GM23248 (cell line): ENCODE results near the gene ASH1L. TPM values are rescaled to one million over a fixed set of nuclear protein-coding genes. Genes with fewer than 3 reads are reported as not detected.

Source experiments
- DNase-seq: peaks from one replicate; pipeline ENCODE4 v3.0.0-alpha.2; 2015
- H2AFZ ChIP-seq: fragments of 200-600 bp; sonication (generic); 2 replicates; pipeline ENCODE4 v1.6.1; 2016; ENCODE audit warnings: antibody characterized with exemption
- H3F3A ChIP-seq: fragments of 200-600 bp; sonication (generic); 2 replicates; pipeline ENCODE4 v1.6.1; 2016; ENCODE audit warnings: mild to moderate bottlenecking, antibody characterized with exemption, mixed run types; ENCODE audit not compliant: insufficient read depth
- H3K27ac ChIP-seq: fragments of 200-600 bp; sonication (generic); 2 replicates; pipeline ENCODE4 v1.5.1; 2016; ENCODE audit warnings: mild to moderate bottlenecking
- H3K27me3 ChIP-seq: fragments of 200-600 bp; sonication (generic); replicated peaks from 2 replicates; pipeline ENCODE4 v1.6.1; 2016; ENCODE audit warnings: mild to moderate bottlenecking; ENCODE audit not compliant: insufficient read depth
- H3K36me3 ChIP-seq: fragments of 200-600 bp; sonication (generic); 2 replicates; pipeline ENCODE4 v1.6.1; 2016; ENCODE audit warnings: low read depth, mild to moderate bottlenecking
- H3K4me1 ChIP-seq: fragments of 200-600 bp; sonication (generic); 2 replicates; pipeline ENCODE4 v1.6.1; 2016; ENCODE audit warnings: mild to moderate bottlenecking; ENCODE audit not compliant: insufficient read depth
- H3K4me2 ChIP-seq: fragments of 200-600 bp; sonication (generic); one replicate; pipeline ENCODE4 v1.6.1; 2016; ENCODE audit warnings: mild to moderate bottlenecking; ENCODE audit not compliant: unreplicated experiment
- H3K4me3 ChIP-seq: fragments of 200-600 bp; sonication (generic); 2 replicates; pipeline ENCODE4 v1.5.1; 2016; ENCODE audit warnings: mild to moderate bottlenecking
- H3K79me2 ChIP-seq: fragments of 200-600 bp; sonication (generic); 2 replicates; pipeline ENCODE4 v1.6.1; 2016; ENCODE audit warnings: mild to moderate bottlenecking; ENCODE audit not compliant: insufficient read depth
- H3K9ac ChIP-seq: fragments of 200-600 bp; sonication (generic); 2 replicates; pipeline ENCODE4 v1.6.1; 2016; ENCODE audit warnings: mild to moderate bottlenecking
- H3K9me2 ChIP-seq: fragments of 200-600 bp; sonication (generic); 2 replicates; pipeline ENCODE4 v1.6.1; 2016; ENCODE audit warnings: mixed run types, mild to moderate bottlenecking, moderate library complexity; ENCODE audit not compliant: insufficient read depth
- H3K9me3 ChIP-seq: fragments of 200-600 bp; sonication (generic); one replicate; pipeline ENCODE4 v1.6.1; 2017; ENCODE audit warnings: low read depth
- H4K20me1 ChIP-seq: fragments of 200-600 bp; sonication (generic); 2 replicates; pipeline ENCODE4 v1.6.0; 2016; ENCODE audit not compliant: insufficient read depth
- EZH2 ChIP-seq: fragments of 200-600 bp; sonication (generic); IDR thresholded peaks from 2 replicates; pipeline ENCODE4 v1.6.1; 2018; ENCODE audit warnings: antibody characterized with exemption, mild to moderate bottlenecking; ENCODE audit not compliant: insufficient read depth, poor library complexity, severe bottlenecking
- EZH2phosphoT487 ChIP-seq: fragments of 200-600 bp; sonication (generic); IDR thresholded peaks from 2 replicates; pipeline ENCODE4 v1.6.1; 2018; ENCODE audit warnings: antibody characterized with exemption, moderate library complexity, mild to moderate bottlenecking, low read depth; ENCODE audit not compliant: insufficient read depth
- WGBS, 2 experiments: methylation state at CpG; one replicate each; pipeline ENCODE4 v1.1.6; 2015 to 2017; ENCODE audit warnings: low lambda C conversion rate in 2 of 2, low coverage in 1 of 2; ENCODE audit errors: missing lambda C conversion rate in 2 of 2; 5-methylcytosine and 5-hydroxymethylcytosine counted together
- in situ Hi-C: fragments of 300-500 bp; cut with MboI; formaldehyde crosslinking; loops from 2 replicates; pipeline ENCODE4 v1.15.0; 2020
- polyA plus RNA-seq: library from polyadenylated mRNA; unstranded; fragments of >200 nt; fragmentation: Nextera tagmentation; extraction: Ambion mirVana; gene quantifications from 2 replicates; pipeline ENCODE4 v1.2.1, GENCODE V29; 2016
- total RNA-seq: library from RNA; depleted of rRNA; stranded (reverse); fragments of >200 nt; shearing (Covaris generic); gene quantifications from 2 replicates; pipeline ENCODE4 v1.2.3, GENCODE V29; 2014

The ASH1L gene
- total and polyA plus RNA-seq, 2 experiments from 2014 or later = 15.2 to 18.2 TPM

DNA sequence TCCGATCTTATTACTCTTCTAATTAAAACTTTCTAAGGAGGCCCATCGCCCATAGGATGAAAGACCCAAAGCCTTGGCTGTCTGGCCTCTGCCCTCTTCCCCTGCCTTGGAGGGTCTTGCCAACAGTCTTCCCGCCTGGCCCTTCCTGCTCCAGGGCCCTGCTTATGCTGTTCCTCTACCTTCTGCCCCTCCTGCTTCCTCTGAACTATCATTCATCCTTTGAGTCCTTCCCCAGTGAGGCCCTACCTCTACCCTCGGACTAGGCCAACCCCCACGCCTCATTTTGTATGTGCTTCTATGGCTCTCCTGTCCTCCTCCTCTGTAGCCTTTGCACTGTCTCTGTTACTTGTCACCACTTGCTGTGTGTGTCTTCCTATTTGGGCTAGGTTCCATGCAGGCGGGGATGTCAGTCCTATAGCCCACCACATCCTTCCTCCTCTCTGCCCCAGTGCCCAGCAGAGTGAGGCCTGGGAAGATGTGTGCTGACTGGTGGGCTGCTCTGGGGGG is 236.5 kb downstream of the ASH1L start:
- peaks cover 12% of the 10 kb centered on the region for H3K4me1 ChIP-seq
- H3K36me3 ChIP-seq = peaks cover 10% of the 10 kb centered on the region
- TF ChIP-seq EZH2 (no peak), EZH2phosphoT487 (no peak)
- no peak overlapping the region for H2AFZ ChIP-seq
- no peaks in the 10 kb centered on the region for H4K20me1 ChIP-seq
- no peak overlapping the region for H3K27ac ChIP-seq
- H3K79me2 ChIP-seq = peaks cover 50% of the 10 kb centered on the region
- peak overlapping the region; percentile 99 for H3K4me2 ChIP-seq
- H3K9me3 ChIP-seq = no peaks in the 10 kb centered on the region
- H3K9ac ChIP-seq = peak overlapping the region; percentile 83; the same call in 1 of the 2 replicates
- H3K4me3 ChIP-seq = peak overlapping the region; percentile 89
- no peak for DNase-seq
- no peaks in the 10 kb centered on the region for H3K27me3 ChIP-seq
- no peaks in the 10 kb centered on the region for H3K9me2 ChIP-seq
- peaks cover 4% of the 10 kb centered on the region for H3F3A ChIP-seq
- 73 to 83% methylated on average over 6 of the region's 6 CpGs for WGBS, 2 experiments
- in situ Hi-C loops = no loop called here

DNA sequence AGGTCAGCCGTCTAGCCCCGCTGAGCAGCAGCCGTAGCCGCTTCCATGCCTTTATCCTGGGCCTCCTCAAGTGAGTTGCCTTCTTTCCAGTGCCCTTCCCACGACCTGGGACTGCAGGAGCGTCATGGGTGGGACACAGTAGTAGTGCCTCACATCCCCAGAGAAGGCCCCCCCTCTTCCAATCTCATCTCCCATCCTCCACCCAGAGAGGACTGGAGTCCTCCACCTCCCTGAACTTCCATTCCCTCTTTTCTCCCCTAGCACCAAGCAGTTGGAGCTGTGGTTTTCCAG is 237.1 kb downstream of the ASH1L start:
- Histone ChIP-seq H3K9me2 (no peaks in the 10 kb centered on the region), H4K20me1 (no peaks in the 10 kb centered on the region), H3K9ac (peak overlapping the region; percentile 83), H3K4me3 (peak overlapping the region; percentile 89), H3K27me3 (no peaks in the 10 kb centered on the region), H3K79me2 (peaks cover 50% of the 10 kb centered on the region), H3K36me3 (peaks cover 10% of the 10 kb centered on the region), H3F3A (peaks cover 4% of the 10 kb centered on the region), H2AFZ (no peak overlapping the region), H3K27ac (no peak overlapping the region), H3K9me3 (no peaks in the 10 kb centered on the region), H3K4me2 (peak overlapping the region; percentile 99), H3K4me1 (peaks cover 12% of the 10 kb centered on the region)
- 28 to 35% methylated on average over 6 of the region's 6 CpGs for WGBS, 2 experiments
- no peak for TF ChIP-seq EZH2
- no peak for TF ChIP-seq EZH2phosphoT487
- in situ Hi-C loops = no loop called here
- no peak for DNase-seq

DNA sequence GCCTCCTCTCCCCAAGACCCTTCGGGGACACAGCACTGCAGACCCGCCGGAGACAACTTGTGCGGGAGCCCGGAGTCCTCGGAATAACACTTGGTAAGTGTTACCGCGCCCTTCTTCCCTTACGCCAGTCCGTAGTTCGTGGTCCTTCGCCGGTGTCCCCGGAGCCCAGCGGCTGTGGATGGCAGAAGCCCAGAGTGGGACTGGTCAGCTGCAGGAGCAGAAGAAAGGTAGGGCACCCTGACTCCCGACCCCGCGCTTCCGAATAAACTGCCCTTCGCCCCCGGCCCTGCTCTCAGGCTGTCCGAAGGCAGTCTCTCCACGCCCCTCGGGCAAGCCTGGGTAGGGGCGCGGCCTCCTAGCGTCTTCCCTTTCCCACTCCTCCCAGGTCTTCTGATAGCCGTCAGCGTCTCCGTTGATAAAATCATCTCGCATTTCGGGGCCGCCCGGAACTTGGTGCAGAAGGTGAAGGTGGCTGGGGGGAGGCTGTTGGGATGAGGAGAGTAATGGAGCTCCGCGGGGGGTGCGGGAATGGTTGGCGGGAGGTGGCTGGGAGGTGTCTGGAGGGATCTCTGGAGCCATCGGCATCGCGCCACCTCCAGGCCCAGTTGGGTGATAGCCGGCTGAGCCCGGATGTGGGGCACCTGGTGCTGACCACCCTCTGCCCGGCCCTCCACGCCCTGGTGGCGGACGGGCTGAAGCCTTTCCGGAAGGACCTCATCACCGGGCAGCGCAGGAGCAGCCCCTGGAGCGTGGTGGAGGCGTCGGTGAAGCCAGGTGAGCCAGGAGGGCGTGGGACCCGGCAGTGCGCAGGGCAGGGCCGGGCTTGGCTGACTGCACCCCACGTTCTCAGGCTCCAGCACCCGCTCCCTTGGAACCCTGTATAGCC is 237.6 kb downstream of the ASH1L start:
- peaks cover 12% of the 10 kb centered on the region for H3K4me1 ChIP-seq
- no peaks in the 10 kb centered on the region for H3K9me3 ChIP-seq
- no peaks in the 10 kb centered on the region for H3K27me3 ChIP-seq
- H3K79me2 ChIP-seq = peaks cover 50% of the 10 kb centered on the region
- peak overlapping the region; percentile 89 for H3K4me3 ChIP-seq
- H3F3A ChIP-seq = peaks cover 4% of the 10 kb centered on the region
- peak; percentile 81 for DNase-seq
- WGBS, 2 experiments = 4 to 6% methylated on average over 58 to 59 of the region's 59 CpGs
- H3K36me3 ChIP-seq = peaks cover 5% of the 10 kb centered on the region
- no peaks in the 10 kb centered on the region for H4K20me1 ChIP-seq
- H3K4me2 ChIP-seq = peak overlapping the region; percentile 99
- in situ Hi-C loops = no loop called here
- H2AFZ ChIP-seq = peak overlapping the region; percentile 86
- peak overlapping the region; percentile 76 for H3K27ac ChIP-seq
- TF ChIP-seq EZH2phosphoT487 = no peak
- TF ChIP-seq EZH2 = no peak
- H3K9me2 ChIP-seq = no peaks in the 10 kb centered on the region
- peak overlapping the region; percentile 83 for H3K9ac ChIP-seq

DNA sequence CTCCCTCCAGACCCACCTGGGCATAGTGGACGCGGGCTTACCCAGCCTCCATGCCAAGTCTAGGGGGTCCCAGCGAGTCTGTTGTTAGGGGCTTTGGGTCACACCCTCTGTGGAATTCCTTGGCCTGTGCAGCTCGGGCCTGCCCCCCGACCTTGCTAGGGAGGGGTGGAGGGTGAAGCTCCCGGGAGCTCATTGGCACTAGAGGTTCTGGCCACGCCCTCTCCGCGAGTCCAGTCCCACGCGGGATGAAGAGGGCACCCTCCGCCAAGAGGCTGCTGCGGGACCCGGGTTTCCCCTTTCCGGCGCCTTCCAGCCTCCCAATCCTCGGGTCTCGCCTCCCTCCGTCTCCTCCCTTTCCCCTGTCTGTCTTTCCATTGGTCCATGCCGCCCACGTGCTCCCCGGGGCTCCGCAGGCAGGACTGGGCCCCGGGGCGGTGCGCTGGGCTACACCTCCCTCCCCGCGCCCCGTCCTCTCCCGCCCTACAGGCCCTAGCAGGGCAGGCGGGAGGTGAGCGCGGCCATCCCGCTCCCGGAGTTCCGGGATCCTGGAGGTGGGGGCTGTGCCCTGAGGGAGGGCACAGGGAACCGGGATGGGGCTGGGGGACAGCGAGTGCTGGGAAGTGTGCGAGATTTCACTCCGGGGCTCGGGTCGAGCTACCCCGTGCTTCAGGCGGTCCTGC is 238.4 kb downstream of the ASH1L start:
- WGBS, 2 experiments = 1% methylated on average over 30 to 43 of the region's 44 CpGs
- no peaks in the 10 kb centered on the region for H4K20me1 ChIP-seq
- peak; percentile 98 for DNase-seq
- H3F3A ChIP-seq = peaks cover 5% of the 10 kb centered on the region
- no peaks in the 10 kb centered on the region for H3K9me2 ChIP-seq
- H3K27me3 ChIP-seq = no peaks in the 10 kb centered on the region
- in situ Hi-C loops = no loop called here
- TF ChIP-seq EZH2 = no peak
- TF ChIP-seq EZH2phosphoT487 = no peak
- peak overlapping the region; percentile 89 for H3K4me3 ChIP-seq
- peaks cover 4% of the 10 kb centered on the region; the same call in 1 of the 2 replicates for H3K36me3 ChIP-seq
- peak overlapping the region; percentile 83 for H3K9ac ChIP-seq
- H2AFZ ChIP-seq = peak overlapping the region; percentile 86
- peak overlapping the region; percentile 99 for H3K4me2 ChIP-seq
- H3K4me1 ChIP-seq = peaks cover 12% of the 10 kb centered on the region
- H3K79me2 ChIP-seq = peaks cover 50% of the 10 kb centered on the region
- H3K9me3 ChIP-seq = no peaks in the 10 kb centered on the region
- H3K27ac ChIP-seq = peak overlapping the region; percentile 76
